HUDEP-2 (cell line): ENCODE results near the gene RGS14.

Experiments
- DNase-seq, 76 experiments: peaks; one replicate each; lab custom pipeline; 2025; ENCODE audit not compliant: unreplicated experiment in 76 of 76; lab: John Stamatoyannopoulos, UW

The RGS14 gene

GRCh38 chr5:177357459-177358351 lies at the start of gene RGS14:
Gene RGS14, plus strand, starts transcription at chr5:177357924. Its CDS starts 101 bp downstream, at chr5:177358025.
- peak in 73 of 76 experiments; percentile 32 to 90 (median 69) for DNase-seq

- DNase-seq = no peak
Observed at GRCh38 chr5:177308740-177309139, 49.0 kb upstream of the RGS14 start.

GRCh38 chr5:177309351-177310191 lies 48.2 kb upstream of the RGS14 start:
- peak in 71 of 76 experiments; percentile 27 to 84 (median 69) for DNase-seq

GRCh38 chr5:177310332-177310731 lies 47.4 kb upstream of the RGS14 start:
- no peak for DNase-seq

GRCh38 chr5:177310757-177311391 lies 46.9 kb upstream of the RGS14 start:
- peak in 17 of 76 experiments; percentile 6 to 52 (median 18) for DNase-seq

- DNase-seq = peak in 9 of 76 experiments; percentile 16 to 50 (median 43)
Observed at GRCh38 chr5:177311392-177311722, 46.4 kb upstream of the RGS14 start.

- peak; percentile 74 to 99 (median 96) for DNase-seq
Observed at GRCh38 chr5:177311723-177312648, 45.7 kb upstream of the RGS14 start, which contains the start of gene MXD3. Gene MXD3, minus strand, starts transcription at chr5:177311898. Its CDS starts 68 bp downstream, at chr5:177311830.

GRCh38 chr5:177312649-177313181 lies 45.0 kb upstream of the RGS14 start:
- DNase-seq = peak in 59 of 76 experiments; percentile 6 to 94 (median 46)

GRCh38 chr5:177313561-177314259 lies 44.0 kb upstream of the RGS14 start:
- DNase-seq = no peak

GRCh38 chr5:177314376-177315342 lies 43.1 kb upstream of the RGS14 start:
- DNase-seq = no peak

GRCh38 chr5:177315411-177315810 lies 42.3 kb upstream of the RGS14 start:
- no peak for DNase-seq

GRCh38 chr5:177316005-177316404 lies 41.7 kb upstream of the RGS14 start:
- no peak for DNase-seq

- DNase-seq = peak in 66 of 76 experiments; percentile 16 to 78 (median 52)
Observed at GRCh38 chr5:177317959-177318377, 39.8 kb upstream of the RGS14 start.

- DNase-seq = no peak
Observed at GRCh38 chr5:177319913-177320588, 37.7 kb upstream of the RGS14 start.

- DNase-seq = peak in 1 of 76 experiments; percentile 11
Observed at GRCh38 chr5:177320879-177321278, 36.8 kb upstream of the RGS14 start.

- DNase-seq = no peak
Observed at GRCh38 chr5:177325868-177326381, 31.8 kb upstream of the RGS14 start.
